Dendritic cell treated with granulocyte-macrophage colony-stimulating factor and Interleukin-4, amounts not matched to agents 40 ng/mL and 50 ng/mL, for 4 days (primary cell): Measurements from ENCODE around the gene ADGRF3.
A peak's percentile ranks its signal among the peaks of the same experiment; 100 is the strongest.
"Not testable (repeated sequence)": the region's sequence is repeated elsewhere in the genome, so short reads cannot be mapped to it uniquely, and the experiment has no call there.

ENCODE experiments used
- H3K27ac Mint-ChIP-seq: one replicate; pipeline ENCODE4 v1.8.0; 2022; ENCODE audit warnings: mild to moderate bottlenecking, mixed read lengths
- H3K27me3 Mint-ChIP-seq: one replicate; pipeline ENCODE4 v1.8.0; 2022; ENCODE audit warnings: mild to moderate bottlenecking, mixed read lengths
- H3K36me3 Mint-ChIP-seq: one replicate; pipeline ENCODE4 v1.8.0; 2022; ENCODE audit warnings: low read depth, mixed read lengths
- H3K4me1 Mint-ChIP-seq: one replicate; pipeline ENCODE4 v1.8.0; 2022; ENCODE audit warnings: low read depth, mixed read lengths
- H3K4me3 Mint-ChIP-seq: one replicate; pipeline ENCODE4 v1.8.0; 2022; ENCODE audit warnings: mild to moderate bottlenecking, moderate library complexity, mixed read lengths
- H3K9me3 Mint-ChIP-seq: one replicate; pipeline ENCODE4 v1.8.0; 2022; ENCODE audit warnings: mixed read lengths
- intact Hi-C: fragments of 100-400 bp; cut with micrococcal nuclease; formaldehyde crosslinking; loops from one replicate; pipeline ENCODE4 v1.15.0; 2022

ADGRF3 gene

DNA sequence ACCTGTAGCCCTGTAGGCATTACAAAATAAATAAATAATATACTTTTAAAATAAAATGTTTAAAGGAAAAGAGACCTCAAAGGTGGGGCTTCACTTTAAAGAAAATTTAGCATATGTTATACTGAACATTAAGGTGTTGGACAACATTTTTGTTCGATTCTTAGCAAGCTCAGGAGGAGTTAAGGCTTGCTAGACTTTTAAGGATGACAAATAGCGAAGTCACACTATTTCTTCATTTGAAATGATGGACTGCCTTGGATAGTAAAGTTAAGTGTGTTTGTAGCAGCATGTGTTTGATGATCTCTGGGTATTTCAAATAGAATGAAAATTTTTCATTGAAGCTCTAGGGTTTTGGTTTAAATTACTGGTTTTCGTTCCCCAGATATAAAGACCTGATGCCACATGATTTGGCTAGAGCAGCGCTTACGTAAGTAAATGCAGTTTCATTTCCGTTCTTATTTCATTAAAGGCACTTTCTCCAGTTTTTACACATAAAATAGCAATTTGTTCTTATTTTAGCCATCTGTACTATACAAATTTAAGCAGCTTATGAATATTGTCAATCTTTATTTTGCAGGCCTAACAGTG is 76.9 kb downstream of the ADGRF3 start:
- H3K9me3 Mint-ChIP-seq: no peaks in the 10 kb centered on the region
- no peaks in the 10 kb centered on the region for H3K27me3 Mint-ChIP-seq
- H3K27ac Mint-ChIP-seq: peak overlapping the region; percentile 57
- no peak overlapping the region for H3K4me3 Mint-ChIP-seq
- intact Hi-C loops: no loop called here
- H3K4me1 Mint-ChIP-seq: peaks cover 34% of the 10 kb centered on the region
- H3K36me3 Mint-ChIP-seq: peaks cover 59% of the 10 kb centered on the region

DNA sequence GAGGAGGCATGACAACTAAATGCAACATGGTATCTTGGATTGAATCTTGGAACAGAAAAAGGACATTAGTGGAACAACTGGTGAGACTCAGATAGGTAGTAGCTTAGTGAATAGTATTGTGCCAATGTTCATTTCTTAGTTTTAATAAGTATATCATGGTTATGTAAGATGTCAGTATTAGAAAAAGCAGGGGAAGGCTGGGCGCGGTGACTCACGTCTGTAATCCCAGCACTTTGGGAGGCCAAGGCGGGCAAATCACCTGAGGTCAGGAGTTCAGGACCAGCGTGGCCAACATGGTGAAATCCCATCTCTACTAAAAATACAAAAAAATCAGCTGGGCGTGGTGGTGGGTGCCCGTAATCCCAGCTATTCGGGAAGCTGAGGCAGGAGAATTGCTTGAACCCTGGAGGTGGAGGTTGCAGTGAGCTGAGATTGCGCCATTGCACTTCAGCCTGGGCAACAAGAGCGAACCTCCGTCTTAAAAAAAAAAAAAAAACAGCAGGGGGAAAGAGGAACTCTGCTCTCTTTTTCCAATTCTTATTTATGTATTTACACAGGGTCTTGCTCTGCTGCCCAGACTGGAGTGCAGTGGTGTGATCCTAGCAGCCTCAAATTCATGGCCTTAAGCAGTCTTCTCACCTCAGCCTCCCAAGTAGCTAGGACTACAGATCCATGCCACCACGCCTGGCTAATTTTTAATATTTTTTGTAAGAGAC is 77.8 kb downstream of the ADGRF3 start:
- intact Hi-C loops, H3K9me3 Mint-ChIP-seq, H3K27me3 Mint-ChIP-seq: not testable (repeated sequence)
- Mint-ChIP-seq H3K4me3 (peak overlapping the region; percentile 23), H3K27ac (peak overlapping the region; percentile 41), H3K36me3 (peaks cover 67% of the 10 kb centered on the region), H3K4me1 (peaks cover 34% of the 10 kb centered on the region)

DNA sequence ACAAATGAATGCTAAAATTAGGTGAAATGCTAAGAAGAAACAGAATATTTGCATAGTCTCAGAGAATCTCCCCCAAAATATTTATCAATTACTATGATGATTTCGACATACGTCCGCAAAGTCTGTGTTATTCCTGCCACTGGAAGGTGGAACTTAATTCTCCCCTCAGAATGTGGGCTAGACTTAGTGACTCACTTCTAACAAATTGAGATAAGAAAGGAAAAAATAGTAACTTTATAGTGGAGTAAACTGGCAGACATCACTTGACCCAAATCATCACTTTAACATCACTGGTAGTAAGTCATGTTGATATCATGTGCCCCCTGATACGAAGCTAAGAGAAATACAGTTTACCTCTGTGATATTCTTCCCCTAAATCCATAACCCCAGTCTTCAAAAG is 78.4 kb downstream of the ADGRF3 start:
- H3K4me3 Mint-ChIP-seq: no peak overlapping the region
- peaks cover 73% of the 10 kb centered on the region for H3K36me3 Mint-ChIP-seq
- peak overlapping the region; percentile 41 for H3K27ac Mint-ChIP-seq
- H3K9me3 Mint-ChIP-seq: no peaks in the 10 kb centered on the region
- intact Hi-C loops: no loop called here
- H3K4me1 Mint-ChIP-seq: peaks cover 30% of the 10 kb centered on the region
- no peaks in the 10 kb centered on the region for H3K27me3 Mint-ChIP-seq

DNA sequence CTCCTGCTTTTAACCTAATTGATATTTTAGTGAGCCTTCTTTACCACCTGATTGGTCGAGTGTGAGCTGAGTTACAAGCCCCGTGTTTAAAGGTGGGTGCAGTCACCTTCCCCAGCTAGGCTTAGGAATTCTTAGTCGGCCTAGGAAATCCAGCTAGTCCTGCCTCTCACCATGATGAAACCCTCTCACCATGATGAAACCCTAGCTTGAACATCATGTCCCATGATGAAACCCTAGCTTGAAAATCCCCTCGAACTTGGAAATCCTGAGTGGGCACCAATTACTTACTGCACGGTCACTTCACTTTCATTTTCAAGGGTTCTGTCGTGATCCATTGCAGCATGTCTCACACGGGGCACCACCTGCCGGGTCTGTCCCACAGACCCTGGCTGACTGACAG is 87.8 kb downstream of the ADGRF3 start:
- peaks cover 14% of the 10 kb centered on the region for H3K4me1 Mint-ChIP-seq
- H3K27ac Mint-ChIP-seq, H3K9me3 Mint-ChIP-seq, H3K27me3 Mint-ChIP-seq, H3K4me3 Mint-ChIP-seq, intact Hi-C loops: not testable (repeated sequence)
- peaks cover 76% of the 10 kb centered on the region for H3K36me3 Mint-ChIP-seq
